ENCODE results near the gene CCDC83.

- no peak for TF ChIP-seq CTCF (IDR thresholded peaks at IDR 0.05)
- TF ChIP-seq POLR2A (IDR thresholded peaks at IDR 0.05) = no peak
- TF ChIP-seq EP300 (IDR thresholded peaks at IDR 0.05) = peak in 1 of 4 donors; percentile 22
- no peak for TF ChIP-seq POLR2AphosphoS5 (IDR thresholded peaks at IDR 0.05)
These were observed 90.6 kb downstream of the CCDC83 start for GRCh38 chr11:85945788-85946187.
